OCI-LY3 (cell line): Measurements from ENCODE around the gene ALS2CL.

ENCODE experiments used
- CTCF ChIP-seq: fragments of 200-600, 300-600 bp; sonication (generic); IDR thresholded peaks from 2 replicates; pipeline ENCODE4 v1.5.1; 2014; ENCODE audit warnings: antibody characterized with exemption, low read length, low read depth
- EZH2phosphoT487 ChIP-seq: fragments of 200-600 bp; shearing (Covaris generic); IDR thresholded peaks from 2 replicates; pipeline ENCODE4 v1.6.1; 2018; ENCODE audit warnings: antibody characterized with exemption, mixed run types, low read depth

GRCh38 chr3:46634856-46635255 lies 58.6 kb downstream of the ALS2CL start:
- TF ChIP-seq CTCF (no peak), EZH2phosphoT487 (no peak)
